Measurements from ENCODE around the gene PREB.
A peak's percentile ranks its signal among the peaks of the same experiment; 100 is the strongest.

The PREB gene

GRCh38 chr2:27152102-27152795, 17.8 kb upstream of the PREB start:
- no peak for DNase-seq

DNA sequence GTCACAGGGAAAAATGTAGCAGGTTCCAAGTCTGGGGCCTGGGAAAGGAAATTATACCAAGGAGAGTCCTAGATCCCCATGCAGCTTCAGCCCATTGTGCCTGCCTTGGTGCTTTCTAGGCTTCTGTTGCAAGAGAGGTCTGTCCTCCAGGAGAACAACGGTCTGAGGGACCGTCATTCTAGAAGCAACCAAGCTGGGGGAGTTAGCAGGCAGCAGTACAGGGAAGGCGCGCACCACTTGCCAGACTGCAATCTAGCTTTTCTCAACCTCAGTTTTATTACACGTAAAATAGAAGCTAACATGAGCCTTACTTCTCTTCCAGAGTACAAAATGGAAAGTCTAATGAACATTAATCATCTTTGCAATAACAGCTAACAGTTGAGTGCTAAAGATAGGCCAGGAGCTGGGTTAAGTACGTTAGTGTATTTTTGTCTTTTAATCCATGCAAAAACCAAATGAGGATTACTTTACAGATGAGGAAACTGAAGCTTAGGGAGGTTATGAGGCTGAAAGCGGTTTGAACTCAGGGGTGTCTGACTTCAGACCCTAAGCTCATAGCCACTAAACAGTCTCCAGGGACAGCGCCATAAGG, 16.3 kb upstream of the PREB start:
- no peak for DNase-seq

- no peak for DNase-seq
These were observed 15.4 kb upstream of the PREB start for GRCh38 chr2:27149570-27150405.

DNA sequence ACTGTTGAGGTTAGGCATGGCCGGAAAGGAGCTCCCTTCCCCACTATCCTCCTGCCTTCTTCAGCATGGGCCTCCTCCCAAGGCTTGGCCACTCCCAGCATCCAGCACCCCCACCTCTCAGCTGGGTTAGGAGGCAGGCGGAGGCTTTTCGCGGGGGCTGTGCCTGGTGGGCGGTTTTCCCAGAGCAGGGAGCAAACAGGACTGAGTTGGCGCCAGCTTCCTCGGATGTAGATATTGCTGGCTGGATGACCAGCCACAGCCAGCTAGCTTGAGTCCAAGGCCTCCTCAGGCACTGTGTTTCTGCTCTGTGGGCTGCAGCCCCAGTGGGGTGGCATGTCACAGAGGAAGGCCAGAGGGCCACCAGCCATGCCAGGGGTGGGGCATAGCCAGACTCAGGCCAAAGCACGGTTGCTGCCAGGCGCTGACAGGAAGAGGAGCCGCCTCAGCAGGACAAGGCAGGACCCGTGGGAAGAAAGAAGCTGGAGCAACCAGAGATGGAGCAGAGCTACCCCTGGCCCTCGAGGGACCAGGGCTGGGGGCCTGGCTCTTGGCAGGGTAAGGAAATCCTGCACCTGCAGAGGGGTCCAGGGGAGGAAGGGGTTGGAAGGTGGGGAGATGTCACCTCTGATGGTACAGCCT, 14.5 kb upstream of the PREB start, which contains the start of gene TCF23:
TCF23 (plus strand) TSS at position 204 of the 639 bp plus-strand sequence; CDS start at position 334, 130 bp downstream.
- no peak for DNase-seq

GRCh38 chr2:27147935-27148334, 13.5 kb upstream of the PREB start:
- DNase-seq: no peak

GRCh38 chr2:27145682-27146081, 11.2 kb upstream of the PREB start:
- DNase-seq: no peak

DNA sequence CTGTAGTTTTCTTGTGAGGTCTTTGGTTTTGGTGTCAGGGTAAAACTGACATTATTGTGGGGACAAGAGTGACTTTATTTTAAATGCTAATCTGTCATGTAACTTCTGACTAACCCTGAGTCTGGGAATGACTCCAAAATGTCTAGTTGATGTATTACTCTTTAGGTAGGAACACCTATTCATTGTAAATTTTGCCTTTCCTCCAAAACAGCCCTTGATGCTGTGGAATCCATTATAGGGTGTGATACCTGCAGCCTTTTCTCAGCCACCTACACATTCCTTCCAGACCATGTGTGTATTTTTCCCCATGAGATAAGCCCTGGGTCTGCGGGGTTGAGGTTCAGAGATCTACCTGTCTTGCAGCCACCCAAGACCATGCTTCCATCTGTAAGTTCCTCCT, 8.8 kb upstream of the PREB start:
- DNase-seq: no peak

DNA sequence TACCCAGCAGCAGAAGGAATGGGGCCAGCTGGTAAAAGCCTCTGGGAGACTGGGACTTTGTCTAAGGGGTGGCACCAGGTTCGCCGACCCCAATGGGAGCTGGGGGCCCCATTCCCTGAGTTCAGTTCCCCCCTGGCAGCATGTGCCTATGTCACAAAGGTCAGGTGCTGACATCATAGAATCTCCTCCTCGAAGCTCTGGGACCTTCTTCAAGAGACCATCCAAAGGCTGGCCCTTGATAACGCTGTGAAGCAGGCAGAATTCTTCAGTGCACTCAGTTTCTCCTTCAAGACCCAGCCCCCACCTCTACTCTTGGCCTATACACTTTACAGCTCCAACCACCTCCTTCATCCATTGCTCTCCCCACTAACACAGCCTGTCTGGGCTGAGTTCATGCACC, 4.9 kb upstream of the PREB start, which contains the start of gene PRR30:
PRR30 (minus strand) TSS at position 101 of the 400 bp plus-strand sequence. CDS start 1,081 bp downstream, outside the sequence.
- DNase-seq: no peak

DNA sequence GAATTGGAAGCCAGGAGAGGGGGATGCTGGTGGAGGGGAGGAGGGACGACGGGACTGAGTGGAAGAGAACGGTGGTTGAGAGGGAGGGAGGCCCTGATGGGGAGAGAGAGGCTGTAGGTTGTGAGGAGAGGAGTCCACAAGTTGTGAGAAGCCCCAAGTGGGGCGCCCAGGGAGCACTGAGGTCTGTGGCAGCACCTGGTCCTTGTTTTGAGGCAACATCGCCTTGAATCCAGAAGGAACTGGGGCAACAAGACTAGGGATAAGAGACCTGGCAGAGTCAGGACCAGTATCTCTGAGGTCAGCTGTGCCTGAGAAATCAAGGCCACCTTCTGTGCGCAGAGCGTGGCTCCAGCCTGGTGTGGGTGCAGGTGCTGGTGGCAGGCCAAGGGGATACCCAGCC, 3.7 kb upstream of the PREB start:
- DNase-seq: no peak

DNA sequence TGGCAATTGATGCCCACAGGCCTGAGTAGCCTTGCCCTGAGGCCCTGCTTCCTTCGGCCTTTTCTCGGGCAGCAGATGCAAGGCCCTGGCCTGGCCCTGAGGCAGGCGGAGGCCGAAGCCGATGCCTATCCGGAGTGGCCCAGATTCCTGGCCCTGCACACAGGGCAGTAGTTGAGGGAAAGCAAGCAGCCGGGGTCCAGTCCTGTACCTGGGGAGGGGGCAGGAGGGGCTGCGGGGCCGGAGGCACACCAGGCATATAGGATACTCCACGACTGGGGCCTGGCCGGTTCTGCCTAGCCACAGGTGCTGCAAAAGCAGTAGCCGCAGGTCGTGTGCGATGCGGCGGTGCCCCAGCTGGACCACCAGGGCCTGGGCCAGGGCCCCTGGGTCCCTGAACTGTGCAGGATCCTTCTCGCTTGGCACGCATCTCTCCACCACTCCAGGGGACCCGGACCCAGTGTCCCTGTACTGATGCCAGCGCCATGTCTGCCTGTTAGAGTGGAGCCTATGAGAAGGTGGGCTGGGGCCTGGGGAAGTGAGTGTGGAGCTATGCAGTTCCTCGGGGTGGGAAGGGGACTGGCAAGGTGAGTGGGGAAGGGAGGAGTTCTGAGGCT, 3.0 kb upstream of the PREB start:
- DNase-seq: no peak

- DNase-seq: no peak
These were observed 2.3 kb upstream of the PREB start for GRCh38 chr2:27136751-27137150.

- DNase-seq: no peak
These were observed 1.1 kb upstream of the PREB start for GRCh38 chr2:27135478-27135955.

GRCh38 chr2:27134781-27135477, 493 bp upstream of the PREB start:
- DNase-seq: no peak

DNA sequence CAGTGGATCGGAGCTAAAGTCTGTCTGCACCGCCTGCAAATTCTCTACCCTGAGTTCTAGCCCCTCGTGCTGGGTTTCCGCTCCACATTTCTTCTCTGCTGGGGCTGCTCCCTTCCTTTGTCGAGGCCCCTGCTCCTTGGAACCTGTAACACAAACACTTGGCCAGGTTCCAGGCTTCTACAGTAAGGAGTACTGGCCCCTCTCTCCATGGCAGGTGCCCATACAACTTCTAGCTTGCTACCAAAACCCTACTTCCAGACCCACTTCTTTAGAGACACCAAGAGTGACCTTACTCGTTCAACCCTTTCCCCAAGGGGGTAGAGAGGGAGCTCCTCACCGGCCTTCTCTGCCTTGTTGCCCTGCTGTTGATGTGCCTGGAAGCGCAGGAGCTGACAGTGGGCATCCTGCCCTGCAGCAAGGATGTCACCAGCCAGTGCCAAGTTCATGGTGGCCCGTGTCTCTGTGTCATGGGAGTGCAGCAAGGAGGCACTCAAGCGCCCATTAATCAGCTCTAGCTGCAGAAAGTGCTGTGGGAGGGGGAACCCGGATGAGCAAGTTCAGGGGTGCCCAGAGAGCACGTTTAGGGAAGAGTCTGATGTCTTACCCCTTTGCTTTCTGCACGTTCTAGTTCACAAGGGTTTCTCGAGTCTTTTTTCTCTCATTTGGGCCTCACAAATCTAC, 1.1 kb downstream of the PREB start:
- peak in 1 of 5 donors; percentile 27 for DNase-seq

- no peak for DNase-seq
These were observed 3.0 kb downstream of the PREB start for GRCh38 chr2:27131429-27131828.

DNA sequence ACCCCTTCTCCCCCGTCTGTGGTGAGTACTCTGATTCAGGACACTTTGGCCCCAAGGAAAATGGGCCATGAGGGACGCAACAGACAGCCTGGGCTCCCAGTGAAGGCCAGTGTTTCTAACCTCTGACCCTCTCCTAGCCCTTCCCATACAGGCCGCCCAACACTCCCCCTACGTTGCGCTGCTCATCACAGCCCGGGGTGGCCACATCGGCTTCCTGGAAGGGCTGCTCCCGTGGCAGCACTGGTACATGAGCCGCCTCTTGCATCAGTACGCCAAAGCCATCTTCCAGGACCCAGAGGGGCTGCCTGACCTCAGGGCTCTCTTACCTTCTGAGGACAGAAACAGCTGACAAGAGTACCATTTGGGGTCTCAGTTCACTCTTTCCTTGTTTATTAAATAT, 4.0 kb downstream of the PREB start:
- no peak for DNase-seq

- no peak for DNase-seq
These were observed 5.5 kb downstream of the PREB start for GRCh38 chr2:27128668-27129571.

GRCh38 chr2:27127883-27128667, 6.4 kb downstream of the PREB start:
- DNase-seq: no peak

GRCh38 chr2:27126252-27126710, 8.2 kb downstream of the PREB start:
- no peak for DNase-seq
